Measurements from ENCODE around the gene NEK7. TPM values are rescaled to one million over a fixed set of nuclear protein-coding genes. Genes with fewer than 3 reads are reported as not detected.

Gene NEK7
- total RNA-seq, 1 donor from 2014 or later, result 63.9 TPM

Other genes starting within 250 kb of the NEK7 start
- gene LHX9, start 239.6 kb upstream of the NEK7 start, total RNA-seq, result 0.07 and 0.09 TPM in 2 replicates

All from T-helper 2 cell treated with Interferon-gamma antibody and Interleukin-4, amounts not matched to agents 100 ng/mL and 5 ng/mL, for 36 hours (primary cell).